Raji (cell line): ENCODE results near the gene GRK1.

Experiments used
- POLR2A ChIP-seq: IDR thresholded peaks from 2 replicates; pipeline ENCODE4 v1.6.1; 2011; ENCODE audit warnings: low read depth, low read length, control low read depth; ENCODE audit not compliant: insufficient read depth

The GRK1 gene

DNA sequence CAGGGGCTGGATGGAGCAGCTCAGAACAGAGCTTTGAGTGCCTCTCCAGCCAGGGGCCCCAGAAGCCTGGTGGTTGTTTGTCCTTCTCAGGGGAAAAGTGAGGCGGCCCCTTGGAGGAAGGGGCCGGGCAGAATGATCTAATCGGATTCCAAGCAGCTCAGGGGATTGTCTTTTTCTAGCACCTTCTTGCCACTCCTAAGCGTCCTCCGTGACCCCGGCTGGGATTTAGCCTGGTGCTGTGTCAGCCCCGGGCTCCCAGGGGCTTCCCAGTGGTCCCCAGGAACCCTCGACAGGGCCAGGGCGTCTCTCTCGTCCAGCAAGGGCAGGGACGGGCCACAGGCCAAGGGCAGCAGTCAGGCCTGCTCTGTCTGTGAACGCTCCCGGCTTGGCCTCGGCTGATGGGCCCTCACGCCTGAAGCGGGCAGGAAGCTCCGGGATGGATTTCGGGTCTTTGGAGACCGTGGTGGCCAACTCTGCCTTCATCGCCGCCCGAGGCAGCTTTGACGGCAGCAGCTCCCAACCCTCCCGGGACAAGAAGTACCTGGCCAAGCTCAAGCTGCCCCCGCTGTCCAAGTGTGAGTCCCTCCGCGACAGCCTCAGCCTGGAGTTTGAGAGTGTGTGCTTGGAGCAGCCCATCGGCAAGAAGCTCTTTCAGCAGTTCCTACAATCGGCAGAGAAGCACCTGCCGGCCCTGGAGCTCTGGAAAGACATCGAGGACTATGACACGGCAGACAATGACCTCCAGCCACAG, at the start of gene GRK1:
Gene GRK1 (plus strand): TSS at position 269 of the 751 bp plus-strand sequence. CDS start 168 bp downstream, at position 437.
- no peak for TF ChIP-seq POLR2A

DNA sequence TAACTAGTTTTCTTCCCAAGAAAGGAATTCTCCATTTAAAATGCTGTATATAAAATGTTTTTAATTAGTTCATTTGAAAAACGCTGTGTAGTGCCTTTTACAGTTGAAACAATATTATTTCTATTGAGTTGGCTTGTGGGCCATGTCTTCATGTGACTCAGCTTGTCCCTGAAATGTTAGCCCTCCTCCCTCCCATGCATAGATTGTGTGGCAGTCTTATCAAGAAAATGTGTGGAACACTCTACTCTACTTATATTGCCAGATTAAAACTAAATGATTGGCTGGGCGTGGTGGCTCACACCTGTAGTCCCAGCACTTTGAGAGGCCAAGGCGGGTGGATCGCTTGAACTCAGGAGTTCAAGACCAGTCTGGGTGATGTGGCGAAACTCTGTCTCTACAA, 49.1 kb upstream of the GRK1 start:
- no peak for TF ChIP-seq POLR2A

DNA sequence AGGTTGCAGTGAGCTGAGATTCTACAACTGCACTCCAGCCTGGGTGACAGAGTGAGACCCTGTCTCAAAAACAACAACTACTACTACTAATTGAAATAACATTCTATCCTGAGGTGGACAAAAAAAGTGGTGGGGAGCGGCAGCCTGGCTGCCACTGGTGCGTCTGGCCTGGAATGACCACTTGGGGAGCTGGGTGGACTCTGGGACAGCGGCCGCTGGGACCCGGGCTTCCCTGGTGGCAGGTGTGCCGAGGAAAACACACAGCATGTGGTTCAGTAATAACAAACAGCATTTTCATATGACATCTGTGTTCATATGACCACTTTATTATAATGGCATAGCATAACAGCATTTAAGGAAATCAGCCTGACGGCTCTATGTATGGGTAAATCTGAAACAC, 48.6 kb upstream of the GRK1 start:
- TF ChIP-seq POLR2A: no peak

DNA sequence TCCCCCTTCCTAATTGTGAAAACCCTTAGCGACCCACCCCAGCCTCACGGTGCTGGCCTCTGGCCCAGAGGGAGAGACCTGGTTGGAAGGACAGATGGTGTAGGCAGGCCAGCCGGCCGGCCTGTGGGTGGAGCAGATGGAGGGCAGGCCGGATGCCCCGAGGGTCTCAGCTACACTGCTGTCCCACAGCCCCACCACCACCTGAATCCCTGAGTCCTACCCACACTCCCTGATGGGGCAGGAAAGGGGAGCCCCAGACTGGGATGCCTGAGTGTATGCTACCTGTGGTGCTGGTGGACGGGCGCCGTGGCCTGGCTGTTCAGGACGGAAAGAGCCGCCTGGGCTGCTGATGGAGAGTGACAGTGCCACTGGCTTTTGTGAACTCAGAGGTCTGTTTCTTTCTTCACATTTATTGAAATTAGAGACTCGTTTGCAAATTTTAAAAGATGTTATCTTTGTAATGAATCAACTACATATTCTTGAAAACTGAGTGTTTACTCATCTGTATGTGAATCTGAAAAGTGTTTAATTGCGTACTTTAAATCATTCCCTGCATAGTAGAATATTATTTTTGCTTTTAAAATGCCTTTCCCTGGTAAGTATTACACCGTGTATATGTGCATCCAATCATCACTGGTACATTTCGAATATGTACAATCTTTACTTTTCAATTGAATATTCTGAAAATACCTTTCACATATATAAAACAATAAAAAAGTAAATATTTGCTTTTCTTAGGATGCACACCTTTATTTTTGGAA, 46.8 kb upstream of the GRK1 start:
- no peak for TF ChIP-seq POLR2A

DNA sequence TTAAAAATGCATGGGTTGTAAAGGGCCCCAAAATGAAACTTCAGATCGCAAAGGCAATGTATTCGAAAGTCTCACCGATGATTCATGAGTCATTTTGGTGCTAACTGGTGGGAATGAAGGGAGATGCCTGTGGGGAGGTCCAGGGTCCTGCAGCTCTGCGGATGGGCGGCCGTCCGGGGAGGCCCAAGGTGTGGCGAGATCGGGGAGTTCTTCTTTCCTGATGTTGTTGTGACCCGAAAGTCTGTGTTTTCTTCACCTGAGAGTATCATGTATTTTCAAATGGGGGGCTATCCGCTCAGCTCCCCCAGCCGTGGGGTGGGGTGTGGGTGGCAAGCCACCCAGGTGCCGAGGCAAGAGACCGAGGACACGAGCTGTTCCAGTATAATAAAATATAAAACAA, 46.0 kb upstream of the GRK1 start:
- TF ChIP-seq POLR2A: no peak

DNA sequence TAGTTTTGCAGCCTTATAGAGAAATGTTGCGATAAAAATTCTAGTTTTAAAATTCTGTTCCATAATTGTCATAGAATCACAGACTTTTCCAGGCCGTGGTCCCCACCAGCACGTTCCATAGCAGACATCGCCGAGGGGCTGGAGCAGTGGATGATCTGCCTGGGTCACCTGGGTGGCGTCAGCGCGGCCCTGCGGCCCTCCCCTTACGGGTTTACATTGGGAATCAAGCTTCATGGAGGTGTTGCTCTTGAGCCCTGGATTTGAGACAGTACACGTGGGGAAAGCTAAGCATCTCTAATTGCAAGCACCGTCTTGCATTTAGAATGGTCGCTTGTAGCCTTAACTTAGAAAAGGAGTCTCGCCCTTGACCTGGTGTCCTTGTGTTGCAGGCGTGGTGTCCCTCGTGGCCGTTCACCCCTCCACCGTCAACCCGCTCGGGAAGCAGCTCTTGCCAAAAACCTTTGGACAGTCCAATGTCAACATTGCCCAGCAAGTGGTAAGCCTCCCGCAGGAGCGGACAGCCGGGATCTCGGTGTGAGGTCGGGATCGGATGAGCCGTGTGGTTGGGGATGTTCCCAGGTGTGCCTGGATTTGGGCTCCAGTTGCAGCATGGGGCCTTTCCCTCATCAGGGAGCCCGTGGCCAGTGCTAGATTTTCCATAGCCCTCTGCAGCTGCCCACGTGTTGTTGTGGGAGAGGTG, 44.1 kb upstream of the GRK1 start:
- TF ChIP-seq POLR2A: no peak

DNA sequence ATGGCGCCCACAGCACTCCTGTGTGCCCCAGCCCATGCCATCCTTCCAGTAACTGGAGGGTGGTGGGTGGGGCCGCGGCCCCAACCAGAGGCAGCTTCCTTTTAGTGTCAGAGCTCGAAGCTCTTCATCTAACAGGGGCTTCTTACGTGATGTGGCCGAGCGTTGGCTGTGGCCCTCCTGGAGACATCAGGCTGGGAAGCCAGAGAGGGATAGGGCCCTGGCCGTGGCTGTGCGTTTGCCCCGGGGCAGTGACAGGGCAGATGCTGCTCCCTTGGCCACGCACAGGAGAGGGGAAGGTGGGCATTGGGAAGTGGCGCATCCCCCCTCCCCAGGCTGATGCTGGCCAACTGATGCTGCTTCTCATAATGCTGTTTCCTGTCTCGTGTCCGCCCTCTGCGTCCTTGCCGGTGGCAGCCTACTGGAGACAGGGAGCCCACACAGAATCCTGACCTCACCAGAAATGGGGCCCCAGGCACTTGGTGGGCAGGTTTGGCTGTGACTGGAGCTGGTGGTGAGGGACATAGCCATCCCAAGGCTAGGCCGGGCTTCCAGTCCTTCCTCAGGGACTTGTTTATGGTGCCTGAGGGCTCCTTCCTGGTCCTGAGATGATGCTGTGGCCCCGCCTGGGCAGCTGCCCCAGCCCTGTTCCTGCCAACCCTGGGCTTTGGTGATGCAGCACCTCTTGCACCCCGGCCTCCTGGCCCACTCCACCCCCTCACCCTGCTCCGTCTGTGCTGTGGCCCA, 43.4 kb upstream of the GRK1 start:
- no peak for TF ChIP-seq POLR2A

DNA sequence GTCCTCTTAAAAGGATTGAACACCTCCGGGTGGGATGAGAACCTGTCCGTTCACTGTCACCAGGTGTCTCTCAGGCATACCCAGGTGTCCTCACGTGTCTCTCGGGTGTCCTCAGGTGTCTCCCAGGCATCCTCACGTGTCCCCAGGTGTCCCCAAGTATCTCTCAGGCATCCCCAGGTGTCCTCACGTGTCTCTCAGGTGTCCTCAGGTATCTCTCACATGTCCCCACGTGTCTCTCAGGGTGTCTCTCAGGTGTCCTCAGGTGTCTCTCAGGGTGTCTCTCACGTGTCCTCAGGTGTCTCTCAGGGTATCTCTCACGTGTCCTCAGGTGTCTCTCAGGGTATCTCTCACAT, 42.8 kb upstream of the GRK1 start:
- TF ChIP-seq POLR2A: no peak

DNA sequence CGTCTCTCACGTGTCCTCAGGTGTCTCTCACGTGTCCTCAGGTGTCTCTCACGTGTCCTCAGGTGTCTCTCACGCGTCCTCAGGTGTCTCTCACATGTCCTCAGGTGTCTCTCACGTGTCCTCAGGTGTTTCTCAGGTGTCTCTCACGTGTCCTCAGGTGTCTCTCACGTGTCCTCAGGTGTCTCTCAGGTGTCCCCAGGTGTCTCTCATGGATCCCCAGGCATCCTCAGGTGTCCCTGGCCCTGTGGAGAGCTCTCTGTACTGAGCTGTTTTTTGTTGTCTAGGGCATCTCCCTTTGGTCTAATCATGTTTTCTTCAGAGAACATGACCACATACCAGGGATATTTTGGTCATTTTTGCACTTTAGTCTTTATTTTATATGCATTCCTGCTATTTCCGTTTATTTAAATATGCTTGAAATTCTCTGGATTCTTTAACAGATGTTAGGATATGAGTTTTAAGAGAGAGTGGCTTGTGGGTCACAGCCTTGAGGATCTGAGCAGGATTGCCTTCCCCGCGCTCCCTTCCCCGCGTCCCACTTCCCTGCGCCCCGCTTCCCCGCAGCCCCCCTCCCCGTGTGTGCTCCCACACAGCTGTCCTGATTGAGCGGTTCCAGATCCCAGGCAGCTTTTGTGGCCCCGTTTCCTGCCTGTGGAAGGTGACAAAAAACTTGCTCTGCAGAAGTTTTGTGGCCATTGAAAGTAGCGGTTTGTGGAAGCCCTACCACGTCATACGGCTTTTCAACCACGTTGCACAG, 40.9 kb upstream of the GRK1 start:
- no peak for TF ChIP-seq POLR2A

DNA sequence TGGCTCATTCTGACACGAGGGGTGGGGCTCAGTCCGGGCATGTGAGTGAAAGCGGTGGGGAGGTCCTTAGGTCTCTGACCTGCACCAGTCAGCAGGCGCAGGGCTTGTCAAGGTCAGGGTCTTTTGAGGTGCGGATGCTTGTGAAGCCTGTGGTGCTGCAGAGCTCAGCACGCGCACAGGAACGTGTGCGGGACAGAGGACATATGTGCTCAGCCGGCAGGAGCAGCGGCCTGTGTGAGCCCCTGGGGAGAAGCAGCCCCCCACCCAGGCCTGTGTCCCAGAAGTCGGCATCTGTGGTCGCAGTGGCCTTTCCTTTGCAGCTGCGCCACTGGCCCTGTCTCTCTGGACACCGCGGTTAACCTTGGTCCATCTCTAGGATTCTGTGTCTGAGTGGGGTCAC, 39.9 kb upstream of the GRK1 start:
- no peak for TF ChIP-seq POLR2A

DNA sequence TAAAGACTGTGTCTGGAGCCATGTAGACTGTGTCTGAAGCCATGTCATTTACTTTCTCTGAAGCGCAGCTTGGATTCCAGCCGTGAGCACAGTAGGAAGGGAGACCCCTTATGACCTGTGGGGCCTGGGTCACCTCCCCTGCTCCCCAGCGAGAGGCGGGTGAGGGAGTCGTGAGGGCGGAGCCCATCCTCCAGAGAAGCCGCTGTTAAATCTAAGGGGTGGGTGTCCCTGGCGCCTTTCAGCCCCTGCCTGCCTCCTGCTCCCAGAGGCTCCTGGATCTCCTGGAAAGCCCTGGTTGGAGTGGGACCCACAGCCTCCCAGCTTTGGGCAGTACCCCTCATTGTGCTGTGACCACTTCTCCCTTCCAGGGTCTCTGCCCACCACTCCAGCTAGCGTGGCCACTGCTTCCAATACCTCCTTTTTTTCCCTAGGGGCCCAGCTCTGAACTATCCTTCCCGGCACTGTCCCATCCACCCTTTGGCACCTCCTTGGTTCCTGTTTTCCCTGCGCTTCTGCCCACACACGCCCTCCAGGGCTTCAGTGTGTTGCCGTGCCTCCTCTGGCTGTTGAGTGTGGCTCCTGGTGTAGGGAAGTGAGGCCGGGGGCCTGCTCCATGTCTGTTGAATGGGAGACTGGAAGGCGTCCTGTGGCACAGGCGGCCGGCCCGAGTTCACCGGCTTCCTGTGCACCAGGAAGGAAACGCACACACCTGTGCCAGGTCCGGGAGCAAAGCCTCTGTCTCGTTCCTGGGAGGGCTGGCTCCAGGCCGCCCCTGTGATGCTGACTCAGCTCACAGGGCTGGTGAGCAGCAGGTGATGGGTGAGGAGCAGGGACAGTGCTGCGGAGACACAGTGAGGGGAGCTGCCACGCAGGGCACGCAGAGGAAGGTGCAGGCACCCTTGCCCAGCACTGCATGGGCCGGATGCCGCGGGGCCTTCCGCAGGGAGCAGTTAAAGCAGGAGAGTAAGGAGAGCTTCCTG, 38.4 kb upstream of the GRK1 start:
- no peak for TF ChIP-seq POLR2A

DNA sequence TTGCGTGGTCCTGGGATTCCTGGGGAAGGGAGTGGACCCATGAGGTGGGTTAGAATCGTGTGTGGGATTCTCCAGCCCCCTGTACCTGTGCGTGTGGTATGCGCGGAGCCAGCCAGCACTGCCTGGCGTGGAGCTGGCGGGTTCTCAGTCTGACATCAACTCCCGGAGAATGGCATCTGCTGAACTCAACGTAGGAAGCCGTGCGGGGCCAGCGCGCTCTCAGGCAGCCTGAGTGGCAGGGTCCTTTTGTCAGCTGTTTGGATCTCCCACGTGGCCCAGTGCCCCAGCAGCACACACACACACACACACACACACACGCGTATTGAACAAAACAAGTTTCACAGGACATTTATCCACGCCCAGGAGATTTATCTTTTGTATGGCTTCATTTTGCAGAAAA, 37.2 kb upstream of the GRK1 start:
- no peak for TF ChIP-seq POLR2A

DNA sequence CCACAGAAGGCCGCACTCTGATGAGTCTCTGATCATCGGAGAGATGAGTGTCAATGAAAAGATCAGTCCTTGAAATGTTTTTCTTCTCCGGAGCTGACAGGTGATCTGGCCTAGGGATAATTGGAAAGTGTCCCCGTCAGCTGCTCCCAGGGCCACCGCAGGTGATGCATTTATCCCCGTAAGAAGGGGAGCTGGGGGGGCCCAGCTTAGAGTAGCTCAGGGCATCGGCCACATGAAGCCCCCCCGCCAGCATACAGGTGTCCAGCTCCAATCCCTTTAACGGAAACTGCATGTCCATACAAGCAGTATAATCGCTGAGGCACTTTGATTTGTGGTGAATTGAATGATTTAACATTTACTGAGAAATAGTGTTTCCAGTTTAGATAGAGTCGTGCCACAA, 36.7 kb upstream of the GRK1 start:
- TF ChIP-seq POLR2A: no peak
